Ureter (tissue), 1 donor: ENCODE measurements around the gene TELO2. TPM values are rescaled to one million over a fixed set of nuclear protein-coding genes. Genes with fewer than 3 reads are reported as not detected.
"Not testable (repeated sequence)": the region's sequence is repeated elsewhere in the genome, so short reads cannot be mapped to it uniquely, and the experiment has no call there.

Experiments
- DNase-seq: peaks from one replicate; pipeline ENCODE4 v3.0.0-alpha.2; 2020; ENCODE audit warnings: low spot score
- total RNA-seq: library from RNA; stranded (reverse); gene quantifications from one replicate; pipeline ENCODE4 v1.2.4, GENCODE V29; 2023
- donor health status: DM: yes; HTN: yes; CAD: no.

Gene TELO2
- total RNA-seq, 1 donor from 2014 or later: 58.7 TPM

DNA sequence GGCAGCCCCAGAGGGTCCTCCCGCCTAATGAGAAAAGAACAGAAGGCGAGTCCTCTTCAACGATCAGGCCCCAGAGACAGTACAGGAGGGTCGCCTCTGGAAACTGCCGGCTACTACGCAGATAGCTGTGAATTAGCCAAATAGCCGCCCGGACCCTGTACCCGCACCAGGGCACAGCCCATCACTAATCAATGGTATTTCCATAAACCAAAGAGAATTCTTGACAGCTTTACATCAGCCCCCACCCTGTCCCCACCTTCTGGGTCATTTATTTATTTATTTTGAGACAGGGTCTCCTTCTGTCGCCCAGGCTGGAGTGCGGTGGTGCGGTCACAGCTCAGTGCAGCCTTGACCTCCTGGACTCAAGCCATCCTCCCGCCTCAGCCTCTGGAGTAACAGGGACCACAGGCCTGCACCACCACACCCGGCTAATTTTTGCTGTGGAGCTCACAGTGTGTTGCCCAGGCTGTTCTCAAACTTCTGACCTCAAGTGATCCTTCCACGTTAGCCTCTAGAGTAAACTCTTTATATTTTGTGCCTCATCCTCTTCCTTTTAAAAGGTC is 17.5 kb upstream of the TELO2 start:
- no peak for DNase-seq

DNA sequence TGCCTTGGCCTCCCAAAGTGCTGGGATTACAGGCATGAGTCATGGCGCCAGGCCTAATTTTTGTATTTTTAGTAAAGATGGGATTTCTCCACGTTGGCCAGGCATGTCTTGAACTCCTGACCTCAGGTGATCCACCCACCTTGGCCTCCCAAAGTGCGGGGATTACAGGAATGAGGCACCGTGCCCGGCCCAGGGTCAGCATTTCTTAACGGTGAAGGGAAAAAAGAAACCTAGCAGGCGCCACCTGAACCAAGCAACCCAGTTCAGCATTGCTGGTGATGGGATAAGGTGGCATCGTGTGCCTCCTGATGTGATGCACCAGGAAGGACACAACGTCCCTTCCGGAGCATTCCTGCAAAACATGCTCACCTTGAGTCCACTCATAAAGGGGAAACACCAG is 16.1 kb upstream of the TELO2 start:
- DNase-seq: no peak

DNA sequence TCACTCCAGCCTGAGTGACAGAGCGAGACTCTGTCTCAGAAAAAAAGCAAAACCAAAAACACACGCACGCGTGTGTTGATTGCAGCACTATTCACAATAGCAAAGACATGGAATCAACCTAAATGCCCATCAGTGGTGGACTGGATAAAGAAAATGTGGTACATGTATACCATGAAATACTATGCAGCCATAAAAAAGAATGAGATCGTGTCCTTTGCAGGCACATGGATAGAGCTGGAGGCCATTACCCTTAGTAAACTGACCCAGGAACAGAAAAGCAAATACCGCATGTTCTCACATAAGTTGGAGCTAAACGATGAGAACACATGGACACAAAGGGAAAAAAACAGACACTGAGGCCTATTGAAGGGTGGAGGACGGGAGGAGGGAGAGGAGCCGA is 14.2 kb upstream of the TELO2 start:
- not testable (repeated sequence) for DNase-seq

DNA sequence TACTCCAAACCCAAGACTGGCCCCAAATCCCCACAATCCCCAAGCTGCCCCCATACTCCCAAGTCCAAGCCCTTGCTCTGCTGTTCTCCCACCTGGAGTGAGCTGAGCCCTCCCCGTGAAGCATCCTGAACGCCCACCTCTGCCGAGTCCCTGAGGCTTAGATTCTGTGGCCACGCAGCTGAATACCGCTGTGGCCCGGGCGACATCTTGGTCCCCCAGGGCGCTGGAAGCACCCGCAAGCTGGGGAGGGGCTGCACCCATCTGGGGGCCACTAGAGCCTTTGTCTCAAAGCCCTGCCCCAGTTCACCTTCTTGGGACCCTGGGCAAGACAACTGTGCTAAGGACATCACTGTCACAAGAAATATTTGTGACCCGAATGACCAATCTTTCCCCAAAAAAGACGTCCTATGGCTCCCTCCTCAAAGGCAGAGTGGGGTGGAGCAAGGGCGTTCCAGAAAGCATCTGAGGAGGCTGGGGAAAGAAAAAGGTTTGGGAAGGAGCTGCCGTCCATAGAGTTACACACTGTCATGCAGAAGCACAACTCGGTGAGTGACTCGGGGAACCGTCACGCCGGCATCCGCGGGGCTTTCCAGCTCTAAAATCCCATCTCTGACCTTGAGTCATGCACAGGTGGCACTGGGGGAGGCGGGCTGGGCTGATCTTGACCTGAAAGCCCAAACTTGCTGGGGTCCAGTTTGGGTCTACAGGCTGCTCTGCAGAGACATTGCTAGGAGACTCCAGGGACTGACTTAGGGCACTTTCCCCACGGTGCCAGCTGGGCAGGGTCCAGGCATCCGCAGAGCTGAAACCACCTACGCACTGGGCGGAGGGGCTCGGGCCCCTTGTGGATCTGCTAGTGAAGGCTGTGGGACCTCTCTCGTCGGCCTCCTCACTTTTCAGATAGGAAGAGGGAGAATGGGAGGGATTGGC is 11.0 kb upstream of the TELO2 start:
- DNase-seq: no peak

DNA sequence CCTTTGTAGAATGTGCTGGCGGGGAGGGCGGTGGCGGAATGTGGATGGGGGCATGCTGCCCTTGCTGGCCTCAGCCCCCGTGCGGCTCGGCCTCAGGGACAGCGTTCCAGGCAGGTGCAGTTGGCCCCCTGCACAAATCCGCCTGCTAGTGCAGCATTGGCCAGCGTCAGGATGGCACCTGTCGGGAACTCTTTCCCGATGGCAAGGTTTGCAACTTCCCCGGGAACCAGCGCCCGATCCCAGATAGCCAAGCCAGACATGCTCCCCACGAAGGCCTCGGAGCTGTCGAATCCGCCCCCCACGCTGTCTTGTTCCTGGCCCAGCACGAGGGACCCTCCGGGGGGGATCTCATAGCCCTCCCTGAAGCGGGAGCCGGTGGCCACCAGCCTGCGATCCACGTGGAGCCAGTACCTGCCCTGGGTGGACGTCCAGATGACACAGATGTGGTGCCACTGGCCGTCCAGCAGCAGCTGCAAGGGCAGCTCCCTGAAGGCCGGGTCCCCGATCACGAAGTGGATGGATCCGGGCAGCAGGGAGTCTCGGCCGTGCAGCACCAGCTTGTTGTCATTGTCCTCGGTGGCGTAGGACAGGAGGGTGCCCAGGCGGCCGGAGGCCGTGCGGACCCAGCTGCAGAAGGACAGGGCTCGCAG is 7.2 kb upstream of the TELO2 start:
- no peak for DNase-seq

DNA sequence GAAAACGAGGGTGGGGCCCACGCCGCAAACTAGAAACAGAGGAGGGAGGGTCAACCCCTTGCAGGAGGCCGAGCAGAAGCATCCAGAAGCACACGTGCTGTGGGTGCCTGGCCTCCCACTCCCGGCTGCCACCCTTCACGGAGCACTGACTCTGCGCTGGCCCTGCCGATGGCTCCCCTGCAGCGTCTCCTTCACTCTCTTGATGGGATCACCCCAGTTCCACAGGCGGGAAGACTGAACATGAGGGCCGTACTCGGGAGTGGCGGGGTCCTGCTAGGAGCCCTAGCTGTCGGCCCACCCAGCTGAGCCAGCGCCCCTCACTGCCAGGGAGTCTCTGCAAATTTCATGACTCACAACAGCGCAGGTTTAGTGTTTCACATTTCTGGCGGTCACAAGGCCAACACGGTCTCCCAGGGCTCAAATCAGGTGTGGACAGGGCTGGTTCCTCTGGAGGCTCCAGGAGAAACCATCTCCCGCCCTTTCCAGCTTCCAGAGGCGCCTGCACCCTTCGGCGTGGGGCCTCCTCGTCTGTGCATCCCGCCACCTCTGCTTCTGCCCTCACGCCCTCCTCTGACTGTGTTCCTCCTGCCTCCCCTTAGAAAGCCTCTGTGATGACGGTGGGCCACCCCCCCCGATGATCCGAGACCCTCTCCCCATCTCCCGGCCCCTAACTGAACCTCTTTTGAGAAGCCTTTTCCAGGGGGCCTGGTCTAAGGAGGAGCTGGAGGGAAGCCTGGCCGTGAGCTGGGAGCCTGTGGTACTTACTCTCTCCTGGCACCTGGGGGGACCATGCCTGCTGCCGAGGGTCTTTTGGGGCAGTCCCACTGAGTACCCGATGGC is 6.4 kb upstream of the TELO2 start:
- DNase-seq: no peak

DNA sequence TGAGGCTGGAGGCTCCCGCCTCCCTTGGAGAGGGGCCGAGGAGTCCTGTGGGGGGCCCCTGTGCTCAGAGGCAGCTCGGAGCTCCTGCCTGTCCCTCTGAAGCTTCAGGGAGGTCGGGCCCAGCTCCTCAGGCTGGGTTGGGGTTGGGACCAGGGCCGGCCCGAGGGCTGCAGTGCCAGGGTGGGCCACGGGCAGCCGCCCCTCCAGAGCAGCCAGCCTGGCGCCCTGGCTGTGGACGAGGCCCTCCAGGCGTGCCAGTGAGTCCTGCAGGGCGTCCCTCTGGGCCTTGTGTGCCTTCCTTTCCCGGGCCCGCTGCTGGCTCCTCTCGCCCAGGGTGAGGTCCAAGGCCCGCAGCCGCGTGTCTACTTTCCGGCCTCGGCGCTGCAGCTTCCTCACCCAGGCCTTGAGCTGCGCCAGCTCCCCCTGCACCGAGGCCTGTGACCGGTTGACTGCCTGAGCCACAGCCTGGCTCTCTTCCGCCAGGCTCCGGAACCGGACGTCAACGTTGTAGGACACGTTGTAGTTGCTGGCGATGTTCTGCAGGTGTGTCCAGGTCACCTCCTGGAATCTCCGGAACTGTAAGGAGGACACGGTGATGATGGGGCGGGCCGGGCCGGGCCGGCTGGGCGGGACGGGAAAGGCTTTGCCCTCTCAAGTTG is 5.6 kb upstream of the TELO2 start:
- no peak for DNase-seq

DNA sequence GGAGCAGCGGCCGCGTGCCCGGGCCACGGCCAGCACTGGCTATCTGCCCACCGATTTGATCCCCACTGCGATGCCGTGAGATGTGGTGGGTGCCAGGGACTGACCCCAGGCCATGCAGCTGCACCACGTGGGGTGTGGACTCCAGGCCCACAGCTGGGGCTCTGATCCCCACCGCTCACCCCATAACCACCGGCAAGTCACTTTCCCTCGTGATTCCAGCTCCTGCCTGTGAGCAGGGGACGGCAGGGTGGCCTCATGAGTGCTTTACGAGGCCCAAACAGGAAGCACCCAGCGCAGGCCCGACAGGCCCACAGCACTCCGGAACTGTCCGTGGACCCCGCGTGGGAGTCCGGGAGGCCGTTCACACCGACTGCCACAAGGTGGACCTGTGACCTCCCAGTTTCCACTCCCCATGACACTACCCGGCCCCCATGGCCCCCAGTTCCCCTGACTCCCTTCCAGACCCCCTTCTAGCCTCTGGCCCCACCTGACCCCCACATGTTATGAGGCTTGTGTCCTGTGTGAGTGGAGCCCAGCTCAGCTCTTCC is 5.0 kb upstream of the TELO2 start:
- DNase-seq: no peak

DNA sequence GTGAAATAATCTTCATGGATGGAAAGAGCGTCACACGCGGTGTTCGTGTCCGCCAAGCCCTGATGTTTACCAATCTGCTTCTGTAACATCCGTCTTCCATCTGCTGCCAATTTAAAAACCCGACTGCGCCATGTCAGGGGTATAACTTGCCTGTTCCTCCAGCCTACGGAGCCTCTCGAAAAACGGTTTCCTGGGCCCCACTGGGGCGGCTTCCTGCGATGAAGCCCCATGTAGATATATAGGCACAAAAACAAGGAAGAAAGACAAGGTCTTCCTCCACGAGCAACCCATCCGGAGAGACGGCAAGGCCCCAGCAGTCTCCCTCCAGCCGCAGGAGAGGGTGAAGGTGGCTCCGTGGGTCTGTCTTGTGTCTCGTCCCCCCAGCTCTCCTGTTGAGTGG is 4.5 kb upstream of the TELO2 start, which contains the start of gene PTX4:
TSS of gene PTX4 (minus strand) at position 326 of the 400 bp plus-strand sequence. CDS start at position 291, 35 bp downstream.
- DNase-seq: no peak

DNA sequence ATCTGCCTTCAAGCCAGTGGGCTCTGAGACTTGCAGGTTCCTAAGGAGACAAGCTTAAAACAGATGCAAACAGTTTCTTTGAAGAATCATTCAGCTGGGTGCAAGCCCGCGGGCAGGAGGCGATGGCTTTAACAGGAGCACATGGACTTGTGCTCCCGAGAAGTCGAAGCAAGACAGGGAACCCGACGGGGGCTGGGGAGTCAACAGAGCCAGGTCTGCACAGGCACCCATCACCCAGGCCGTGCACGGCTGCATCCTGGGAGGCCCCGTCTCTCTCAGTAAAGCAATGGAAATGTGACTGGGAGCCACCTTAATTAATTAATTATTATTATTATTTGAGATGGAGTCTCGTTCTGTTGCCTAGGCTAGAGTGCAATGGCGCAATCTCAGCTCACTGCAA is 4.1 kb upstream of the TELO2 start:
- no peak for DNase-seq

DNA sequence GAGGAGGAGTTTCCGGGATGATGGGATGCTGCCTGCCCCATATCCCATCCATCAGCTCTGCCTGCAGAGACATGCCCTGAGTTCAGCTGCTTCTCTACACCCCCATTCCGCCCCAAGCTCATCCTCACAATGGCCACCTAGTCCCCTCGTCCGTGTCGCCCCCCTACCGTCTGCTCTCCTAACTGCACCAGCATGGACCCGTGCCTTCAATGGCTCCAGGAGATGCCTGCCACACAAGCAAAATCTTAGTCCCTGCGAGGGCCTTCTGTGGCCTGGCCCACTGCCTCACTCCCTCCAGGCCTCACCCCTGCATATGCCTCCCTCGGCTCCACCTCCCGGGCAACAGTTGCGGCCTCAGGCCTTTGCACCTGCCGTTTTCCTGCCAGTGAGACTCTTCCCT is 1.8 kb upstream of the TELO2 start:
- DNase-seq: no peak

DNA sequence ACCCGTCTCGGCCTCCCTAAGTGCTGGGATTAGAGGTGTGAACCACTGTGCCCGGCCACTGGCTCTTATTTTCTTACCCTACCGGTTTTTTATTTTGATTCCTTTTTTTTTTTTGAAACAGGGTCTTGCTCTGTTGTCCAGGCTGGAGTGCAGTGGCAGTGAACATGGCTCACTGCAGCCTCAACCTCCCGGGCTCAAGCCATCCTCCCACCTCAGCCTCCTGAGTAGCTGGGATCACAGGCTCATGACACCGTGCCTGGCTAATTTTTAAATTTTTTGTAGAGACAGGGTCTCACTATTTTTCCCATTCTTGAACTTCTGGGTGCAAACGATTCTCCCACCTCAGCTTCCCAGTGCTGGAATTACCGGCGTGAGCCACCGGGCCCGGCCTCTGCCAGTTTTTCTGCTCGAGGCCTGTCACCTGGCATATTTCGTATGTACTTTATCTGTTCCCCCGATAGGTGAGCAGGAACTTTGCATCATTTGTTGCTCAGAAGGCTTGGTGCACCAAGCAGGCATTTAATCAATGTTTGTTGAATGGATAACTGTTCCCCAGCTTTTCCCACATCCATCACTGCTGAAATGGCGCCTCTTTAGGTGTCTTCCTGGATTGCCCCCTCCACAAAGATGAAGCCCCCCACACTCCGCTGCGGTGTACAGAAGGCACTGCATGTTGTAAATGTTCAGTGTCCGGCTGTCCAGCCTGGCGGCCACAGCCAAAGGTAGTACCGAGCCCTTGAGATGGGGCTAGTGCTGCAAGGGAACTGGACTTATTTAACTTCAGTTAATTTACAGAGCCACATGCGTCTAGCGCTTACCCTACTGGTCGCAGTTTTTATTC is 858 bp upstream of the TELO2 start:
- DNase-seq: no peak

DNA sequence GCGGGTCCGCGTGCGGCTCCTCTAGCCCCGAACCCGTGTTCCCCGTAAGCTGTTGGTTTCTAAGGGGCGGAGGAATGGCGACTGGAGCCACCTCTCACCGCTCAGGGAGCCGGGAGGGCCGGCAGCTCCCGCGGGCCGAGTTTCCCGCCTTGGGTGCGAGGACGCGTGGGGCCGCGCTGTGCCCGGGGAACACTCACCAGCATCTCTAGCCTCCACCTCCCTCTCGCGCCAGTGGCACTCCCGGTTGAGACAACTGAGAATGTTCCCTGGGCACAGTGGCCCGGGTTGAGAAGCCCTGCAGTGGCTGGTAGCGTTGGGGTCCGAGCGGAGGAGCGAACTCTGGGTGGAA is 560 bp downstream of the TELO2 start:
- DNase-seq: no peak

DNA sequence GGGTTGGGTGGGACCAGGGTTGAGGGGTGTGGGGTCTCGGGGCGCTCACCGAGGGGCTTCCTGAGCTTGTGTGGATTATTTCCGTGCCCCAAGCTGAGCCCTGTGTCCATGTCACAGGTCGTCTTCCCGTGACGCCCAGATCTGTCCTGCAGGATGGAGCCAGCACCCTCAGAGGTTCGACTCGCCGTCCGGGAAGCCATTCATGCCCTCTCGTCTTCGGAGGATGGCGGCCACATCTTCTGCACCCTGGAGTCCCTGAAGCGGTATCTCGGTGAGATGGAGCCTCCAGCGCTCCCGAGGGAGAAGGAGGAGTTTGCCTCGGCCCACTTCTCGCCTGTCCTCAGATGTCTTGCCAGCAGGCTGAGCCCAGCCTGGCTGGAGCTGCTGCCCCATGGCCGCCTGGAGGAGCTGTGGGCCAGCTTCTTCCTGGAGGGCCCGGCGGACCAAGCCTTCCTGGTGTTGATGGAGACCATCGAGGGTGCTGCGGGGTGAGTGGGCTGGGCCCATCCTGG is 1.0 kb downstream of the TELO2 start:
- DNase-seq: peak; percentile 66

DNA sequence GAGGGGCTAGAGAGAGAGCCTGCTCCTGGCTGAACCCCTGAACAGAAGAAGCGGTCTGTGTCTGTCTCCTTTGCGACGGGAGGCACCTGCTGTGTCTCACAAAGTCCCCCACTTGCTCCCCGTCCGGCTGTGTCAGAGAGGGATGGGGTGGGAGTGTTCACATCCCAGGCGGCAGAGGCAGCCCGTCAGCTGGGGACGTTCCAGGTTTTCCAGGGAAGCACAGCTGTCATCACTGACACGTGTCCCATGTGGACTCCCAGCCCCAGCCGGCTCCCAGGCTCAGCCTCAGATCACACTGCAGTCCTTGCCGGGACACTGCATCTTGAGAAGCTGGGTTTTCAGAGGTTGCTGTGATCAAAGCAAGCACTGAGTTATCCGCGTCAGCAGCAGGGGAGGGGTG is 1.6 kb downstream of the TELO2 start:
- no peak for DNase-seq

DNA sequence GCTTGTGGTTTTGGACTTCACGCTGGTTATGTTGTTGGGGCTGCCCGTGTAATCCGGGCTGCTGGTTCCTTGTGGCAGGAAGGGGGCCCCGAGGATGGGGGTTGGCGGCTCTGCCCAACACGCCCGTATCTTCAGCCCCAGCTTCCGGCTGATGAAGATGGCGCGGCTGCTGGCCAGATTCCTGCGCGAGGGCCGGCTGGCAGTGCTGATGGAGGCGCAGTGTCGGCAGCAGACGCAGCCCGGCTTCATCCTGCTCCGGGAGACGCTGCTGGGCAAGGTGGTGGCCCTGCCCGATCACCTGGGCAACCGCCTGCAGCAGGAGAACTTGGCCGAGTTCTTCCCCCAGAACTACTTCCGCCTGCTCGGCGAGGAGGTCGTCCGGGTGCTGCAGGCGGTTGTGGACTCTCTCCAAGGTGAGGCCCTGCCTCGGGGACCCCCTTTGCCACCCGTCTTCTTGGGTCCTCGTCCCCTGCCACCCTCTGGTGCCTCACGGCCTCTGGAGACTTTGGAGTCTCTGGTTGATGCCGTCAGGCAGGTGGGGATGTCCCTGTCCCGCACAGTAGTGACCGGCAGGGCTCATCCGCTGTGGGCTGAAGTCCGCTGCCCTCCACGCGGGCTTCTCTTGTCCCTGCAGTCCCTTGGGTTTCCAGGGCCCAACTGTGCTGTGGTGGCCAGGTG is 2.2 kb downstream of the TELO2 start:
- no peak for DNase-seq

DNA sequence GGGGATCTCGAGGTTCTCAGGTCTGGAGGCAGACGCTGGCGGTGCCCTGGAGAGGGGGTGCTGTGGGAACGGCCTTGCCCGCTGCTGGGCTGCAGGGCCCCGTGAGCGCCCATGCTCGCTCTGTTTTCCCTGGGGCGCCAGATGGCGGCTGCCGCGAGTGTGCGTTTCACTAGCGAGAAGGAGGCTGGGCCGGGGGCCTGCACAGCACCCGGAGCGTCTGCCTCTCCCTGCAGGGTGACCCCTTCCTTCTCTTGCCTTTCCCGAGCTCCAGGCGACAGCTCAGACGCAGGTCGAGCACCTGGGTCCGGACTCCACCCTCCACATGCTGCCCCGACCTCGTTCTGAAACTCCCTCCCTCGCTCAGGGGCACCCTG is 2.7 kb downstream of the TELO2 start:
- no peak for DNase-seq

DNA sequence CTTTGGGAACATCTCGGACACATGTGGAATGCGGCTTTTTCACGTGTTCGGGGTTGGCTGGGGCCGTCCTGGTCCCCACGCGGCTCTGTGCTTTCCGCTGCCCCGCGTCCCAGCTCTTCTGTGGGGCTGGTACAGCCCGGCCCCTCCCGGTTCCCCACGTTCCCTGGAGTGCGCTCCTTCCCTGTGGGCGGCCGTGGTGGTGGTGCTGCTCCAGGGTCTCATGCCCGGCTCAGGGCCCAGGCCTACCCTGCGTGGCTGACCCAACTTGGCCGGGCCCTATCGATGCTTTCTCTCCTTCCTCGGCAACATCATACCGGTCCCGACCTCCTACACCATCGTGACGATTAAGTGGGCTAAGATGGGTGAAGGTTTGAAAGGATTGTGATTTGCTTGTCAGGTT is 3.3 kb downstream of the TELO2 start:
- DNase-seq: no peak

DNA sequence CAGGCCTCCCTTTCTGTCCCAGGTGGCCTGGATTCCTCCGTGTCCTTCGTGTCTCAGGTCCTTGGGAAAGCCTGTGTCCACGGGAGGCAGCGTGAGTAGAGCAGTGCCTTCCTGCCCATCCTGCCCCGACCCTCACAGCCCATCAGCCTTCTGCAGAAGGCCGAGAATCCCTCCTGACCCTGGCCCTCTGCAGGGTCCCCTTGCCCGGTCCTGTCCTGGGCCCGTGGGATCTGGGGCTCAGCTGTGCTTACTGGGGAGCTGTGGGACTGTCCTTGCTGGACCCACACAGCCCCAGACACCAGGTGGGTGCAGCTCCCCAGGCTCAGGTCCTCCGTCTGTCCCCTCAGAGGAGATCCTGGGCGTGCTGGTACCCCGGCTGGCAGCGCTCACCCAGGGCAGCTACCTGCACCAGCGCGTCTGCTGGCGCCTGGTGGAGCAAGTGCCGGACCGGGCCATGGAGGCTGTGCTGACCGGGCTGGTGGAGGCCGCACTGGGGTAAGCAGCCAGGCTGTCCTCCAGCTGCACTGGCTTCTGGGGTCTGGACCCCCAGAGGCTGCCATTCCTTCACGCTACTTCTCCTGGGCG is 3.9 kb downstream of the TELO2 start:
- no peak for DNase-seq
